Esophagus squamous epithelium (tissue), 4 donors: ENCODE measurements around the gene PTPRN2.

Experiments
- CTCF ChIP-seq, 6 experiments: fragments of 450-650 bp in 4 of 6; fragments of 200-600 bp in 2 of 6; sonication (generic) in 2 of 6; IDR thresholded peaks; one replicate each; pipeline ENCODE4 v1.5.1; 2016 to 2019; ENCODE audit warnings: antibody characterized with exemption in 6 of 6, mild to moderate bottlenecking in 4 of 6, moderate library complexity in 4 of 6
- POLR2A ChIP-seq, 4 donors: fragments of 450-650 bp; IDR thresholded peaks; one replicate each; pipeline ENCODE4 v1.6.1; 2017; ENCODE audit warnings: antibody characterized with exemption in 4 of 4, mild to moderate bottlenecking in 4 of 4, moderate library complexity in 3 of 4

GRCh38 chr7:157739650-157740049 lies 848.0 kb downstream of the PTPRN2 start:
- TF ChIP-seq CTCF (IDR thresholded peaks at IDR 0.05) (no peak), POLR2A (IDR thresholded peaks at IDR 0.05) (no peak)
